Lower lobe of right lung (tissue), 2 donors: ENCODE data around the gene ST14. TPM values are rescaled to one million over a fixed set of nuclear protein-coding genes. Genes with fewer than 3 reads are reported as not detected.
A peak's percentile ranks its signal among the peaks of the same experiment; 100 is the strongest.

Source experiments
- ATAC-seq, 2 donors: fragments of 200-7000 bp; cut with Tn5 transposase; one replicate each; pipeline ENCODE4 v1.9.1; 2020 to 2022; ENCODE audit warnings: mild to moderate bottlenecking in 2 of 2, moderate library complexity in 2 of 2
- DNase-seq: peaks from one replicate; pipeline ENCODE4 v3.0.0-alpha.2; 2020
- H3K27ac ChIP-seq: fragments of 200-600 bp; one replicate; pipeline ENCODE4 v1.8.0; 2022
- H3K27me3 ChIP-seq: fragments of 200-600 bp; one replicate; pipeline ENCODE4 v1.8.0; 2022; ENCODE audit warnings: low read depth
- H3K36me3 ChIP-seq: fragments of 200-600 bp; one replicate; pipeline ENCODE4 v1.8.0; 2022; ENCODE audit warnings: mild to moderate bottlenecking
- H3K4me1 ChIP-seq: fragments of 200-600 bp; one replicate; pipeline ENCODE4 v1.8.0; 2022
- H3K4me3 ChIP-seq: fragments of 200-600 bp; one replicate; pipeline ENCODE4 v1.8.0; 2022; ENCODE audit warnings: mild to moderate bottlenecking
- H3K9me3 ChIP-seq: fragments of 200-600 bp; one replicate; pipeline ENCODE4 v1.8.0; 2022
- intact Hi-C: fragments of 100-400 bp; cut with DNase I; formaldehyde crosslinking; loops from one replicate; pipeline ENCODE4 v1.11.0; 2022
- total RNA-seq: library from RNA; stranded (reverse); fragmentation: NEBNext Ultra II Directional; extraction: Animal tissue kit (Norgen Biotek cat#: 25700); gene quantifications from one replicate; pipeline ENCODE4 v1.2.1, GENCODE V29; 2021
- TF ChIP-seq, protein P1 (sequence below): fragments of 200-600 bp; IDR thresholded peaks from one replicate; pipeline ENCODE4 v1.8.0; 2022; ENCODE audit warnings: antibody characterized with exemption, mild to moderate bottlenecking
- donor health status: DM: no; HTN: yes; CAD: no; lungs with severe emphysema.

ST14 gene
- total RNA-seq, 1 donor from 2014 or later: 61.1 TPM

DNA sequence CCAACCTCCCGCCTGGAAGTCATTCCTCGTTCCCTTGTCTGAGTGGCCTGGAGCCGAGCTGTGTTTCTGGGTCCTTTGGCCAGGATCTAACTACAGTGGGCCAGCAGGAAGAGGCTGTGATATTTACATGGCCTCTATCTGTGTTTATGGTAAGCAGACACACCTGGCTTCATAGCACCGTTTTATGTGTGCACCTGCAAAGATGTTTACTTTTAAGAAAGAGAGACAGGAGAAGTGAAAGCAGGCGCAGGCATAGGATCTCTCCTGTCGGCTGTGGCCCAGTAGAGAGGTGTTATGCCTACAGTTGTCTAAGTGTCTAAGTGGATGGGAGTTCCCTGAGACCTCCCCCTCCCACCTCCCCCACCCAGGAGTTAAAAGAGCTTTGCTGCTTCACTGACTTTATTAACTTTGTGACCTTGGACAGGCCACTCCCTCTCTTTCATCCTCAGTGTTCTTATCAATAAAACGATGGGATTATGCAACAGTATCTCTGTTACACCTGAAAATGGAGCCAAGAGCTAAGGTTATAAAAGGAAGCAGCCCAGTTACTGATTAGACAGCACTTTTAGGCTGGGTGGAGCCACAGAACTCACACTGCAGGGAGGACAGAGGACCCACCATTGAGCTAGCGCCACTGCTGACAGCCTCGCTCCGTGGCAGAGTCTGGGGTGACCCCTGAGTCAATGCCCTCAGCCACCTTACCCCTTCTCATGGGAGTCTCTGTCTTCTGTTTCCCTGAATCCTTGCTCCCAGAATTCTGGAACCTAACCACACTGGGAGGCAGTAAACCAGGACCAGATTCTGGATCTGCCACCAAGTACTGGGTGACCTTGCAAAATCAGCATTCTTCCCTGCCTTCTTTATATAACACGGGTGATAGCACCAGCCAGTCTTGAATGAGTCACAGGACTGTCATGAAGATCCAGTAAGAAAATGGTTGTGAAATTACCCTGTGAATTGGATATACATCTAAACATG lies 22.0 kb downstream of the ST14 start:
- Histone ChIP-seq H3K9me3 (no peaks in the 10 kb centered on the region), H3K27me3 (no peaks in the 10 kb centered on the region), H3K4me1 (peaks cover 46% of the 10 kb centered on the region), H3K36me3 (no peaks in the 10 kb centered on the region), H3K27ac (peak overlapping the region; percentile 67), H3K4me3 (no peak overlapping the region)
- intact Hi-C loops: no loop called here
- DNase-seq (no peak), ATAC-seq (peak; percentile 75 to 79)
- TF ChIP-seq, protein P1, sequence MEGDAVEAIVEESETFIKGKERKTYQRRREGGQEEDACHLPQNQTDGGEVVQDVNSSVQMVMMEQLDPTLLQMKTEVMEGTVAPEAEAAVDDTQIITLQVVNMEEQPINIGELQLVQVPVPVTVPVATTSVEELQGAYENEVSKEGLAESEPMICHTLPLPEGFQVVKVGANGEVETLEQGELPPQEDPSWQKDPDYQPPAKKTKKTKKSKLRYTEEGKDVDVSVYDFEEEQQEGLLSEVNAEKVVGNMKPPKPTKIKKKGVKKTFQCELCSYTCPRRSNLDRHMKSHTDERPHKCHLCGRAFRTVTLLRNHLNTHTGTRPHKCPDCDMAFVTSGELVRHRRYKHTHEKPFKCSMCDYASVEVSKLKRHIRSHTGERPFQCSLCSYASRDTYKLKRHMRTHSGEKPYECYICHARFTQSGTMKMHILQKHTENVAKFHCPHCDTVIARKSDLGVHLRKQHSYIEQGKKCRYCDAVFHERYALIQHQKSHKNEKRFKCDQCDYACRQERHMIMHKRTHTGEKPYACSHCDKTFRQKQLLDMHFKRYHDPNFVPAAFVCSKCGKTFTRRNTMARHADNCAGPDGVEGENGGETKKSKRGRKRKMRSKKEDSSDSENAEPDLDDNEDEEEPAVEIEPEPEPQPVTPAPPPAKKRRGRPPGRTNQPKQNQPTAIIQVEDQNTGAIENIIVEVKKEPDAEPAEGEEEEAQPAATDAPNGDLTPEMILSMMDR: no peak

DNA sequence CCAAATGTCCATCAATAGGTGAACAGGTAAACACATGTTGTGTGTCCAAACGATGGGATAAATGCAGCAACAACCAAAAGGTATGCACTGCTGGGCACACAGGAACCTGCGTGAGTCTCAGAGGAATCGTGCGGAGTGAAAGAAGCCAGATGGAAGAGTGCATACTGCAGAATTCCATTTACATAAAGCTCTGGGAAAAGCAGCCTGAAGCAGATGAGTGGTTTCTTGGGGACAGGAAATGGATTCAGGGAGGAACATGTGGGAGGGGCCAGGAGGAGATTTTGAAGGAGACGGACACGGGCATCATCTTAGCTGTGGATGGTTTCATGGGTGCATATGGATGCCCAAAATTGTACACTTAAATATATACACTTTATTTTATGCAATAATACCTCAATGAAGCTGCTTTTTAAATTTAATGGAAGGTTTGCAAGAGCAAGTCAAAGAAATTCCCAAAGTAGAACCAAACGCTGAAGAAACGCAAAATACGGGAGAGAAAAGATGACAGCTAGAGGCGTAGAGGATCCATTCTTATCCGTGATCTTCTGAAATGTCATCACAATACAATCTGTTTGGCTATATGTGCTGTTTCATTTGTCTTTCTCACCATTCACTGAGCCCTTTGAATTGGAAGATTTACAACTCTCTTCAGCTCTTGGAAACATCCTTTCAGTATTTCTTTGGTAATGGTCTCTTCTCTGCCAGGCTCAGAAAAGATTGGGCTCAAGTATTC lies 24.5 kb downstream of the ST14 start:
- Histone ChIP-seq H3K36me3 (no peaks in the 10 kb centered on the region), H3K4me3 (no peak overlapping the region), H3K27me3 (no peaks in the 10 kb centered on the region), H3K4me1 (peaks cover 34% of the 10 kb centered on the region), H3K9me3 (no peaks in the 10 kb centered on the region), H3K27ac (no peak overlapping the region)
- ATAC-seq (no peak), DNase-seq (no peak)
- TF ChIP-seq, protein P1: no peak
- intact Hi-C loops: no loop called here

DNA sequence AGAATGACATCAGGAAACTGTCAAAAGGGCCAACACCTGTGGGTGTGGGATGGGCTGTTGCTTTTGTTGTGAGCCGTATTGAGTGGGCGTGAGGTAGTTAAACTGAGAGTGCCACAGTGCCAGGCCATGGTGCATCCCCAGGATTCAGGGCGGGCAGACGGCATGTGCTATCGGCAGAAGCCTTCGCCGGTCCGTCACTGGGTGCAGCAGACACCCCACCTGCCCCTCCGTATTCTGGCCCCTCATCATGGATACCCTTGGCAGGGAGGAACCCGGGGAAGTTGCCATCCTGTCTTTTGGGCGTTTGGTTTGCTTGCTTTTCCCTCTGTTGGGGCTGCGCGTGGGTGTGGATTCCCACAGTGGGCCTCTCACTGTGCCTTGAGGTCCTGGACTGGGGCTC lies 27.5 kb downstream of the ST14 start:
- no peaks in the 10 kb centered on the region for H3K9me3 ChIP-seq
- DNase-seq (no peak), ATAC-seq (no peak)
- H3K27ac ChIP-seq: no peak overlapping the region
- intact Hi-C loops: no loop called here
- H3K36me3 ChIP-seq: no peaks in the 10 kb centered on the region
- TF ChIP-seq, protein P1: no peak
- H3K4me3 ChIP-seq: no peak overlapping the region
- H3K4me1 ChIP-seq: peaks cover 5% of the 10 kb centered on the region
- H3K27me3 ChIP-seq: no peaks in the 10 kb centered on the region

DNA sequence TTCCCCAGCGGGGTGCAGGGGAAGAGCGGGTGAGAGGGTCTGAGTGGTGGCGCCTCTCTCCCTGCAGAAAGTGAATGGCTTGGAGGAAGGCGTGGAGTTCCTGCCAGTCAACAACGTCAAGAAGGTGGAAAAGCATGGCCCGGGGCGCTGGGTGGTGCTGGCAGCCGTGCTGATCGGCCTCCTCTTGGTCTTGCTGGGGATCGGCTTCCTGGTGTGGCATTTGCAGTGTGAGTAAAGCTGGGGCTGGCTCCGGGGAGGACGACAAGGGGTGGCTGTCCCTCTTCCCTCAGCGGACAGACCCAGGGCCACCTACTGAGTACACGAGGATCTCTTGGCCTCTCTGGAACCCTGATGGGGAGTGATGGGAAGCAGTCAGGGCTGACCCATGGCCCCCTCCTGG lies 28.5 kb downstream of the ST14 start:
- ATAC-seq (peak in 1 of 2 donors; percentile 20), DNase-seq (no peak)
- no peaks in the 10 kb centered on the region for H3K4me1 ChIP-seq
- H3K27me3 ChIP-seq: no peaks in the 10 kb centered on the region
- no peak overlapping the region for H3K27ac ChIP-seq
- TF ChIP-seq, protein P1: no peak
- intact Hi-C loops: no loop called here
- H3K4me3 ChIP-seq: no peak overlapping the region
- no peaks in the 10 kb centered on the region for H3K9me3 ChIP-seq
- H3K36me3 ChIP-seq: no peaks in the 10 kb centered on the region

DNA sequence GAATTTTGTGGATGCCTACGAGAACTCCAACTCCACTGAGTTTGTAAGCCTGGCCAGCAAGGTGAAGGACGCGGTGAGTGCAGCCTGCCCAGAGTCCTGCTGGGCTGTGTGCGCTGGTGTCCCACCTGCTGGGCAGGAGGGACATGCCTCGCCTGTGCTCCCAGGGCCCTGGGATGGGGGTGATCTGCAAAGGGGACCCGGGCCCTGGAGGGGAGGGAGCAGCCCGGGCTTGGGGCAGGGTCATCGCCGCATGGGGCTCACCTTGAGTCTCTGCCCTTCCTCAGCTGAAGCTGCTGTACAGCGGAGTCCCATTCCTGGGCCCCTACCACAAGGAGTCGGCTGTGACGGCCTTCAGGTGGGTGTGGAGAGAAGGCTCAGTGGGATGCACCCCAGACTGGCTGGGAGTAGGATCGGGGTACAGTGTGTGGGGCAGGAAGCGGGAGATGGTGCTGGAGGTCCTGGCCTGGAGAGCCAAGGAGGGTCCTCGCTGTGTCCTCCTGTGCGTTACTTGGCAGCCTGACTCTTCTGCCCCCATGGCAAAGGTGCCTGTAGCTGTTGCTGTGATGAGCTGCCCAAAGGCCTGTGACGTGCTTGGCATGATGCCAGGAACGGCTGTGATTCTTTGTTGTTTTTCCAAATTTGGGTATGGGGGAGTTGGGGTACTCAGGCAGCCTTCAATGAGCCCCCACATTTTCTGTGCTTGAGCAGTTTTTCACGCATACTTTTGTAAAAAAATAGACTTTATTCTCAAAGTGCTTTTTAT lies 29.2 kb downstream of the ST14 start:
- Histone ChIP-seq H3K27me3 (no peaks in the 10 kb centered on the region), H3K27ac (no peak overlapping the region), H3K4me1 (no peaks in the 10 kb centered on the region), H3K4me3 (no peak overlapping the region), H3K36me3 (peaks cover under 1% of the 10 kb centered on the region), H3K9me3 (no peaks in the 10 kb centered on the region)
- intact Hi-C loops: no loop called here
- no peak for DNase-seq
- TF ChIP-seq, protein P1: no peak
- peak; percentile 19 to 20 for ATAC-seq
